OCI-M1 (cell line): ENCODE results near the gene RNF5.
"Not testable (repeated sequence)": the region's sequence is repeated elsewhere in the genome, so short reads cannot be mapped to it uniquely, and the experiment has no call there.

ENCODE experiments used
- DNase-seq: peaks from one replicate; lab custom pipeline; 2025; lab: John Stamatoyannopoulos, UW

RNF5 gene

GRCh38 chr6:32210191-32210601 is 32.0 kb downstream of the RNF5 start:
- no peak for DNase-seq

DNA sequence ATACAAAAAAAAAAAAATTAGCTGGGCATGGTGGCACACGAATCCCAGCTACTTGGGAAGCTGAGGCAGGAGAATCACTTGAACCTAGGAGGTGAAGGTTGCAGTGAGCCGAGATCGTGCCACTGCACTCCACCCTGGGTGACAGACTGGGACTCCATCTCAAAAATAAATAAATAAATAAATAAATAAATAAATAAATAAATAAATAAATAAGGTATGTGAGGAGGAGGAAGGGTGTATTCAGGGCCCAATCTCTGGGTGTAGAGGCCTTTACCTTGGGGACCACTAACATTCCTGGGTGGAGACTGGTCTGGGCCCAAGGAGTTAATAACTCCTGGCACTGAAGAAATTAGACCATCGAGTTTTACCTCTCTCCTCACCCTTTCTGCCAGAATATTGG is 33.2 kb downstream of the RNF5 start:
- not testable (repeated sequence) for DNase-seq

DNA sequence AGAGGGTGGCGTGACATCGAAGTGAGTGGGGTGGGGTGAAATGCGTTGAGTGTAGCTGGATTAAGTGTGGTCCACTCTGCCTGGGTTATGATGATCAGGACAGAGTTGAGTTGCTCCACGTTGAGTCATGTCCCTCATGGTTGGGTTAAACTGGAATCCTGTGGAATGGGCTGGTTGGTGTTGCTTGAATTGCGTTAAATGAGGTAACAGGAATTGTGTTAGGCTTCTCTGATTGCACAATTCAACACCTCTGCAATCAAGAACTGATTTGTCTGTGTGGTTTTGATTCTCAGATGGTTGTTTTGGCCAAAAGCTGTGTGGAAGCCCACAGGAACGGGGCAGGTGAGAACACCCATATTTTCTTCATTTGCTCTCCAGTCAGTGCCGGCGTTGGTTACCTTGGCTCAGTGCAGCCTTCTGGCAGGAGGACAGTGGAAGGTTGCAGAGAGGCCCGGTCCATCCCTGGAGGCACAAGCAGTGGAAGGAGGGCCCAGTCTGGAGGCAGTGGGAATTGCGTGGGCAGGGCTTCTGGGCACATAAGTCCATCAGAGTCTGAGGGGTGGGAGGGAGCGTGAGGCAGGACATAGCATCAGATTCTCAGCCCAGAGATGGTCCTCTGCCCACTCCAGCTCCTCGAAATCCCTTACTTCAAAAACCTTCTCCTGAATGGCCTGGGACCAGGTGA is 34.0 kb downstream of the RNF5 start:
- DNase-seq: no peak

DNA sequence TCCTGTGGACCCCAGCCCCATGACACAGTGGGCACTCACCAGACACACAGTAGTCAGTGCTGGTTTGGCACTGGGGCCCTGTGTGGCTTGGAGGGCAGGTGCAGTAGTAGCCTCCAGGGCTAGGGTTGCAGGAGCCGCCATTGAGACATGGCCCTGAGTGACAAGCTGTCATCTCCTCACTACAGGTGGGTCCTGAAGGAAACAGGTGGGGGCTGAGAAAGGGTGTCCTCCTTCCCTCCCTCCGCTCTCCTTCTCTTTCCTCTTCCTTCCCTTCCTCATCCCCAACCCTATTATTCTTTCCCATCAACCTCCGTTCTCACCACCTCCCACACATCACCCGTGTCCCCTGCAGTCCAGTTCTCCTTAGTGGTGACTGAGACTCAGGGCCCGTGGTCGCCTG is 35.4 kb downstream of the RNF5 start:
- no peak for DNase-seq

- DNase-seq: no peak
Observed at GRCh38 chr6:32214126-32214525, 35.9 kb downstream of the RNF5 start.

DNA sequence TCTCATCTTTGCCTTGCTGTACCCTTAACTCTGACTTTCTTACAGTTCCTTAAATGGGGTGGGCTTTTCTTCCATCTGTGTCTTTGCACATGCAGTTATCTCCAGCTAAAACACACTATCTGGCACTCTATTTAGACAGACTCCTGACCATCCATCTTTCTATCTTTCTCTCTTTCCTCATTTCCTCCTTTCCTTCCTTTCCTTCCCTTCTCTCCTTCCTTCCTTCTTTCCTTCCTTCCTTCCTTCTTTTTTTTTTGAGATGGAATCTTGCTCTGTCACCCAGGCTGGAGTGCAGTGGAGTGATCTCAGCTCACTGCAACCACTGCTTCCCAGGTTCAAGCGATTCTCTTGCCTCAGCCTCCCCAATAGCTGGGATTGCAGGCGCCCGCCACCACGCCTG is 37.4 kb downstream of the RNF5 start:
- DNase-seq: no peak

DNA sequence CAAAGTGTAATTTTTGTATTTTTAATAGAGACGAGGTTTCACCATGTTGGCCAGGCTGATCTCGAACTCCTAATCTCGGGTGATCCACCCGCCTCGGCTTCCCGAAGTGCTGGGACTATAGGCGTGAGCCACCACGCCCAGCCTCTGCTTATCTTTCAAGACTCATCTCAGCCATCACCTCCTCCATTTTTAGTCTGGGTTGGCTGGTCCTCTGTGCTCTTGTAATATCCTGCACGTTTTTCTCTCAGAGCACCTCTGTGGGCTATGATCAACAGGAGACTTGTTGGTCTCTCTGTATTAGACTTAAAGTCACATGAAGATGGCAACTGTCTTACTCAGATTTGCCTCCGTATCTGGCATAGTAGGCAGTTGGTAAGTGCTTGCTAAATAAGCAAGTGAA is 38.1 kb downstream of the RNF5 start:
- no peak for DNase-seq

- no peak for DNase-seq
Observed at GRCh38 chr6:32216998-32217397, 38.8 kb downstream of the RNF5 start.

GRCh38 chr6:32218167-32218566 is 40.0 kb downstream of the RNF5 start:
- no peak for DNase-seq

DNA sequence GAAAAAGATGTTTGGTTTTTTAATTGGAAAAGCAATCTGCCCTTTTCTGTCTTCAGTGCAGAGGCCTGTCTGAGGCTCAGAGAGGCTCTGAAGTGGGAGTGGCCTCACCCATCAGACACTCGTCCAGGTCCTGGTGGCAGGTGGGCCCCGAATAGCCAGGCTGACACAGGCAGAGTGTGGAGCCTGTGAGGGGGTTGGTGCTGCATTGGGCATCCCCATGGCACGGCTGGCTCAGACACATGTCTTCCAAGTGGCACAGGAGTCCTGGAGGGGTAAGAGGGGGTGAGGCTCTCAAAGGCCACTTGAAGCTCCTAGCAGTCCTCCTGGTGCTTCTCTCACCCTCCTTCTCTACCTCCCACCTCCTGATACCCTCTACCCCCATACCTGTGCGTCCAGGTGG is 41.8 kb downstream of the RNF5 start:
- DNase-seq: no peak

- no peak for DNase-seq
Observed at GRCh38 chr6:32222333-32223230, 44.4 kb downstream of the RNF5 start.

DNA sequence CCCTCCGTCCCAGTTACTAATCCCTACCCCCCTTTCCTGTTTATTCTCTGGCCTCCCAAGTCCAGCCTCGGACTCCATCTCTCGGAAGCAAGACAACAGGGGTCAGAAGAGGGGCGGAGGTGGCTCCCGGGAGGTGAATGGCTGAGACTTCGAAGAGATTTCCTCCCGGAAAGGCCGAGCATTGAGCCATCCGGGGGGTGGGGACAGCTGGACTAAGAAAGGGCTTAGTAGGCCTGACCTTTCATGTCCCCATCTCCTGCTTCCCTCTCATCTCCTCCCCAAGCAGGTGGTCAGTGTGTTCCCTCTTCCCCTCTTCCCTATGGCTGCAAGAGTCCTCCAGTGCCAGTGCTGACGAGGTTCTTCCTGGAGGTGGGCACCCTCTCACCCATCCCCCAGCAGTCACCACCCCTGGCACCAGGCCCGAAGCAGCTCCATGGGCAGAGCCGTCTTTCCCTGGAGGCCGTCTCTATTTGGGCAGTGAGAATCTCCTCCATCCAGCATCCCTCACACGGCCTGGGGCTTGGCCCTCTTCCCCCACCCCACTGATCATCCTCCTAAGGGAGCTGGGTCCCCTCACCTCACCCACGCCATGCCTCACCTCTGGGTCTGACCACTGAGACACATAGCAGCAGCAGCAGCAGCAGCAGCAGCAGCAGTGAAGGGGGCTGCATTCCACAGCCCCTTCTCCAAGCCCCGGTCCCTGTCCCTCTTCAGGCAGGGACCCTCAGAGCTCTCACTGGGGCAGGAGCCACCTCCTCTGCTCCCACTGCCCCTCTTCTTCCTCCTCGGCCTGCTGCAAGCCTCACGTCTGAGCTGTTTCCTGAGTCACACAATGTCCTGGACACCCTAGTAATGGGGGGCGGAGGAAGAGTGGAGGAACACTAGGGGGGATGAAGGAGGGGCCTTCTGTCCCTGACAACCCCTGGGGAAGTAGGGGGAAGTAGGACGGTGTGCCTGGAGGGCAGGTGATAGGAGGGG is 45.3 kb downstream of the RNF5 start, which contains the start of gene NOTCH4:
Gene NOTCH4 (minus strand): TSS at position 810 of the 978 bp plus-strand sequence. CDS start 139 bp downstream, at position 671.
- no peak for DNase-seq

DNA sequence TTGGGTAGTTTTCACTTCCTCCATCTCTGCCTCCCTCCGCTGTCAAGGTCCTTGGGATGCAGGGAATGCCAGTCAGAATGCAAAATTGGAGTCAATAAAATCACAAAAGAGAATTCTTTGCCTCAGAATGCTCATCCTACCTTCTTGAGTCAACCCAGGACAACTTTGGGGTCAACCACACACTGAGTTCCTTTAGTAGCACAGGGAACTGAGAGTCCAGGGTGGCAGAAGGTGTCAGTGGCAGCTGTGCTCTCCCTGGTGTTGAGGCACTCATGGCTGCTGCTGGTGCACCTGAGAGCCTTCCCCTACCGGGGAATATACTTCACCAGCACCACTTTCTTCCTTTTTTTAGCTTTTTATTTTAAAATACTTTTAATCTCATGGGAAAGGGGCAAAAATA is 46.5 kb downstream of the RNF5 start:
- DNase-seq: no peak

DNA sequence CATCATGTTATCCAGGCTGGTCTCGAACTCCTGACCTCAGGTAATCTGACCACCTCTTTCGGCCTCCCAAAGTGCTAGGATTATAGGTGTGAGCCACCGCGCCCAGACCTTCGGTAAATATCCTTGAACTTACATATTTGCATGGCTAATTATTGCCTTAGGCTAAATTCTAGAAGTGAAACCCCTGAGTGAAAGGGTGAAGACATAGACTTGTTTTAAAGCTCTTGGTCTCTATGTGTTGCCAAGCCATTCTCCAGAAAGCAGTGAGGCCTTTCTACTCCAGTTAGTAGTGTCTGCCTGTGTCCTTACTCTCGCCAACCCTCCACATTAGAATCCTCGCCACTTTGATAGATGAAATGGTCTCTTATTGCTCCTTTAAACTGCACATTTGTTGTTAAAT is 48.2 kb downstream of the RNF5 start:
- DNase-seq: no peak
